ENCODE results near the gene LSM10.

Gene LSM10

GRCh38 chr1:36351227-36351977, 46.3 kb downstream of the LSM10 start:
- DNase-seq (ENCODE audit: low spot score), result peak; percentile 47

DNA sequence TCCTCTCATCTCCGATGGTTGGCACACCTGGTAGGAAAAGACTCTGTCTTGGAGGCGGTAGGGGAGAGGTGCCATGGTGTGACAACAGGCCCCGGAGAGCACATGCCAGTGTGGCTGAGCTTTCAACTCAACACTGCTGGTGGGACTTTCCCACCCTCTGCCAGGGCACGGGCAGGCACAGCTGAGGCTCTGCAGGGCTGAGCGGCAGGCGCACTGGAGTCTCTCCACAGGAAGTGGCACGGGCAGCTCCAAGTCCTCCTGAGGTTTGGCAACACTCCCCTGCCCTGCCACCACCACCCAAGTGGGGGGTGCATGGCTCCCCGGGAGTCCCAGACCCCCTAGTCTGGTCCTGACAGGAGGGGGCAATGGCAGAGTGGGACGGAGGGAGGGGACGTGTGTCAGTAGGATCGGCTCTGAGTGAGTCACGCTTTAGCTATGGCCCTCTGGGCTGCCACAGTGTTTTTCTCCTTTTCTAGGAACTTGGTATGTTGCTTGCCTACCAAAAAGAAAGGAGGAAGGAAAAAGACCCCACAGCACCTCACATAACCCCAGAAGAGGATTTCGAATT, 47.0 kb downstream of the LSM10 start:
- DNase-seq (ENCODE audit: low spot score), result no peak

- no peak for DNase-seq (ENCODE audit: low spot score)
Observed at GRCh38 chr1:36349839-36350238, 47.9 kb downstream of the LSM10 start.

- DNase-seq (ENCODE audit: low spot score), result no peak
Observed at GRCh38 chr1:36349241-36349671, 48.5 kb downstream of the LSM10 start.

- no peak for DNase-seq (ENCODE audit: low spot score)
Observed at GRCh38 chr1:36346741-36347370, 50.9 kb downstream of the LSM10 start.

- no peak for DNase-seq (ENCODE audit: low spot score)
Observed at GRCh38 chr1:36345353-36345752, 52.4 kb downstream of the LSM10 start.

DNA sequence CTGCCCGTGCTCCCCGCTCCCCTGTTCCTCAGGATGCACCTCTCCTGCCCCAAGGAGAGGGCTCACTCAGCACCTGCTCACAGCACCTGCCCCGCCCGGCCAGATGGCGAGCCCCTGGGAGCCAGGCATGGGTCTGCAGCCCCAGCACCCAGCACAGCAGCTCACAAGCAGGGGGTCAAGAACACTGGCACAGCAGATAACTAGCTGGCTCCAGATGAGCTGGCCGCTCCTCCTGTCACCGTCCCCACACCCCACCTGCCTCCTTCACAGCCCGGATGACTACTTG, 53.4 kb downstream of the LSM10 start:
- DNase-seq (ENCODE audit: low spot score), result no peak

DNA sequence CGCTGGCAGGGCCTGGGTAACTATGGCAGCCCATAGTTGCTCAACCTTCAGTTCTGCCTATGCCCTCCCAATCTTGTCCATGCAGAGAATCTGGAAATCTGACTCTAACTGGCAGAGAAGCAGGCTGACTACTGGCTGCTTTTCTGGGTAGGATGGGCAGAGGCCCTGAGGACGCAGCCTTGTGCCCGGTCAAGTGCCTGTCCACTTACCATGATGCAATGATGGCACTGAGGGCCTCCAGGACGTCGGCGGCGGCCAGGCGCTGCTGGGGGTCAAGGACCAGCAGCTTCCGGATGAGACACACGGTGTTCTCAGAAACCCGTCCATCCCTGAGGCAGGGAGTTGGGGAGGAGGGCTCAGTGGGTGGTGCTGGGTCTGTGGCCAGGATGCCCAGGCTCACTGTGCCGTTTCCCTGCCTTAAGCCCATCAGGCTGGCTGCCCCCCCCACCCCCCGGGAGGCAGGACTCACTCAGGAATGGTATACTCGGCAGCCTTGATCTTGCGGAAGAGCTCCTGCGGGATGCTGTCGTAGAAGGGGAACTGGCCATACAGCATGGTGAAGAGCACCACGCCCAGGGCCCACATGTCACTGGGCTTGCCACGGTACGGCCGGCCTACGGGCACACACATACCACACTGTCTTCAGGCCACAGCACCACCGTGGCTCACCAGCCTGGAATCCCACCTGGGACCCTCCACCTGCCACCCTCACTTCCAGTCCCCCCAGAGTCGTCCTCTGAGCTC, 53.9 kb downstream of the LSM10 start:
- no peak for DNase-seq (ENCODE audit: low spot score)
